DMS114 treated with DMSO at 0.1 percent for 48 hours (cell line): ENCODE results near the gene RBL2.

Experiments
- DNase-seq: peaks from one replicate; lab custom pipeline; 2025; ENCODE audit not compliant: unreplicated experiment; lab: John Stamatoyannopoulos, UW

The RBL2 gene

DNA sequence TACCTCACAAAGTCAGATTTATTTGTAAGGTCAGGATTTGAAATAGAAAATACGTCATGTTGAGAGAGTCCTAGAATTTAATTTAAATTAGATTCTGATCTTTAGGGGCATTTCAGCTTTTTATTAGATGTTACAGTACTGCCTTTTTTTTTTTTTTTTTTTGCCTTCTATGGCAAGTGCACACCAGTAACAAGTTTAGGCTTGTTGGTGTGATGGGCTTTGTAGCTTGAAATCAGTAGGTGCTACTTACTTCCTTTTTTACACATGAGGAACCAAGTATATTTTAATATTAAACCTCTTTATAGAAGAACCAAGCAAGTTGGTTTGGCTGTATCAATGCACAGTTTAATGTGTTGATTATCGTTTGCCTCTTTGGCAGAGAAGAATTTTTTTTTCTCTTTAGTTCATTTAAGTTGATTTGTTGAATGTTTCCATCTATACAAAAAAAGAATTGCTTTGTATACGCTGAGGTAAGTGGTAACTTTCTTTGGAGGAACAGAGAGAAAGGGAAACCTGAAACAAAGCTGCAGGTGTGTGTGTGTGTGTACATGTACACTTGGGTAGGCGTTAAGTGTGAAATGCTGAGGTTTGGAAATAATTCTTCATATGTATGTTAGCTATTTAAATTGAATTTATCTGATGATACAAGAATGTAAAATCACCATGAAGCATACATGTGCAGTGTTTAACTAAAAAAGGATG, 15.7 kb downstream of the RBL2 start:
- no peak for DNase-seq

DNA sequence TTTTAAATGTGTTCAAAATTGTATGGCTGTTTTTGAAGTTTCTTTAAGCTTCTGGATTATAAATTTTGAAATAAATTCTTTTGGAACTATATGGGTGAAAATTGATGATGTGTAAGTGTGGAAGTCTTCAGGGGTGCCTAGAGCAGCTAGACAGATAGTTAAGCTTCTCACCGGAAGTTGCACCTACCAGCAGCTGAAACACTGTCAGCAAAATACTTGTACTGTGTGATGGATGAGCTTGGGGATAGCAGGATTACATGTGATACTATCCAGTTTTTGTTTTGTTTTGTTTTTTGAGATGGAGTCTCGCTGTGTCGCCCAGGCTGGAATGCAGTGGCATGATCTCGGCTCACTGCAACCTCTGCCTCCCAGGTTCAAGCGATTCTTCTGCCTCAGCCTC, 19.7 kb downstream of the RBL2 start:
- no peak for DNase-seq

DNA sequence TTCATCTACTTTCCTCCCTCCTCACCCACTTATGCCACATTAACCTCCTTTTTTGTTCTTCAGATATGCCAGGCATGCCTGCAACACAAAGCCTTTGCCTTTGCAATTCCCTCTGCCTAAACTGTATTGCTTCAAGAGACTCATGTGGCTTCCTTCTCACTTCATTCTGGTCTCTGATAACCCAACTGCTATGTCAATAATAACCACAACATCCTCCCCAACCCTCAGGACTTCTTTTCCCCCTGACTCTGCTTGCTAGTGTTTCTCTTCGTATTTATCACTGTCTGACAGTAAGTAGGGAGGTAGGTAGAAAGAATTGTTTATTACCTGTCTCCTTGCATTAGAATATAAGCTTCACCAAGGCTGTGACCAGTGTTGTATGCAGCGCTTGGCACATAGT, 22.4 kb downstream of the RBL2 start:
- no peak for DNase-seq

DNA sequence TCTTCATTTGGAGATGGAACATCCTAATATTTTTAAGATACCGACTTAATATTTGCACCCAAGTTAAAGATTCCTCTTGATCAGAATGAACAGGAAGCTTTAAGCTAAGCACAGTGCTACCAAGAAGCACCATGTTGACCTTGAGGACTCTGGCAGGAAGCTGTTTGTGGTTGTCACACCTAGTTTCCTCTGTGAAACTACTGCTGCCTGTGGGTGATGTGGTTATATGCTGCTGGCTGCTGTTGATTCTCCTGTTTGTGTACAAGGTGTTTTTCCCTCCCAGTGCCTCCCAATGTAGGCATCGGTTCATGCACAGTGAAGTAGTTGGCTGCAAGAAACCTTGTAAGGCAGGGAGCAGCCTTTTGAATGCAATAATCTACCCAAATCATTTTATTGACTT, 23.4 kb downstream of the RBL2 start:
- no peak for DNase-seq

DNA sequence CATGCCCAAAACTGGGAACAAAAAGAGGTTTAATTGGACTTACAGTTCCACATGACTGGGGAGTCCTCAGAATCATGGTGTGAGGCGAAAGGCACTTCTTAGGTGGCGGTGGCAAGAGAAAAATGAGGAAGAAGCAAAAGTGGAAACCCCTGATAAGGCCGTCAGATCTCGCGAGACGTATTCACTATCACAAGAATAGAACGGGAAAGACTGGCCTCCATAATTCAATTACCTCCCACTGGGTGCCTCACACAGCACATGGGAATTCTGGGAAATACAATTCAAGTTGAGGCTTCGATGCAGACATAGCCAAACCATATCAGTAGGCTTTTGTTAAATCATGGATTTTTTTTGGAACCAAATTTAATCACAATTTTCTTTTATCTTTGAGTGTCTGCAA, 24.4 kb downstream of the RBL2 start:
- DNase-seq, result no peak

DNA sequence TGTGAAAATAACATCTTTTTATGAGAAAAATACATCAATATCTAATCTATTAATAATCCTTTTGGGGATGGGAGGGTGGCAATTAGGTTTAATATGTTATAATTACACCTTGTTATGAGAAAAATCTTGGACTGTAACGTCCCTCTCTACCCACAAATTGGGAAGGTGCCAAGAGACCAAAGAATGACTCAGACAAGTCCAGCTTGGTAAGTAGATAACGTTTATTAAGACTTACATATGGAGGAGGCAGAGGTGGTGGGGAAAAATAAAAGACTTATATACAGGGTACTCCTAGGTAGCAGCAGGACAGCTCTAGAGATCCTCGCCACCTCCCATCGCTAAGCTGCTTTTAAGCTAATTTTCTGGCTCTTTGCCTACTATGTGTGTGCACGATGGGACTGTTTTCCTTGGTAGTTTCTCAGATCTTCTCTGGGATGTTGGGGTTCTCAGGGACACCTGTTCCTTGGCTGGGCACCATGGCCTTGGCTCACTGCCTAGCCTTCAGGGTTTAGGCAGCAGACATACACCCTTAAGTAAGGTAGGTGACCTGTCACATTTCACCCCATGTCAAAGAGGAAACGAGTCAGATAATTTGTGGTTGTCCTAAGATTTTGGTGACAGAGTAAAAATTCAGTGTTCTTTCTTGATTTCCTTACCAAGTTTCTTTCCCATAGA, 31.5 kb downstream of the RBL2 start:
- DNase-seq, result no peak

DNA sequence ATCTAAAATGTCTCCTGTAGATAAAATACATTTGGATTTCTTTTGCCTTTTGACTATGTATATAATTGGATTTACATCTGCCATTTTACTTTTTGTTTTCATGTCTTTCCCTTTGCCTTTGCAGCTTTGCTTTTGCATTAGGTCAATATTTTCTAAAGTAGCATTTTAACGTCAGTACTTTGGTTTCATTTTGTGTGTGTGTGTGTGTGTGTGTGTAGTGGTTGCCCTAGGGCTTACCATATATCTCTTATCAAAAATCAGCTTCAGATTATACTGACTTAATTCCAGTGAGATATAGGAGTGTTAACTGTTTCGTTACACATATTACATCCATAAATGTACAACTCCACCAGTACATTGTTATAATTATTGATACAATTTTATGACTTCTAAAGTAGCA, 42.6 kb downstream of the RBL2 start:
- DNase-seq, result no peak

DNA sequence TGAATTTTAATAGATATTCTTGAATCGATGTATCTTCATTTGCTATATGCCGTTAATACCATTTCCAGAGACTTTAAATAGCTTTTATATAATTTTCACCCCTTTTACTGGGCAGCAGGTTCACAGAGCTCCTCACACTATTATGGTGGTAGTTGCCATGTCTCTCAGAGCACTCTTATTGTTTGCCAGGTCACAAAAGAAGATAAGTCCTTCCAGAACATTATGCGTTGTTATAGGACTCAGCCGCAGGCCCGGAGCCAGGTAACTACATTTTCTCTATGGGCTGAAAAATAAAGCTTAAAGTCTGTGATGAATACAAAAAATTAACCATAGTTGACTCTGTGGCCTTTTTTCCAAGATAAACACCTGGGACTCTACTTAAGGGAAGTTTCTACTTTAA, 44.7 kb downstream of the RBL2 start:
- DNase-seq, result no peak

DNA sequence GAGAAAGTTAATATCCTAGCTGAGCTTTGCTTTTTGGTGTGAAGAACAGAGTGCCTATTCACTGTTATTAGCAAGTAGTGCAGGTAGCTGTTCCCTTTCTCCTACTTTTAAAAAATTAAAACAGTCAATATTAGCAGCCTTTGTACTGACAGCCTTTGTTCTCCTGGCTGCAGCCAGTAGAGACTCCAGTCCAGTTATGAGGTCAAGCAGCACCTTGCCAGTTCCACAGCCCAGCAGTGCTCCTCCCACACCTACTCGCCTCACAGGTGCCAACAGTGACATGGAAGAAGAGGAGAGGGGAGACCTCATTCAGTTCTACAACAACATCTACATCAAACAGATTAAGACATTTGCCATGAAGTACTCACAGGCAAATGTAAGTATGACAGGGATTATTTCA, 46.1 kb downstream of the RBL2 start:
- DNase-seq, result no peak

DNA sequence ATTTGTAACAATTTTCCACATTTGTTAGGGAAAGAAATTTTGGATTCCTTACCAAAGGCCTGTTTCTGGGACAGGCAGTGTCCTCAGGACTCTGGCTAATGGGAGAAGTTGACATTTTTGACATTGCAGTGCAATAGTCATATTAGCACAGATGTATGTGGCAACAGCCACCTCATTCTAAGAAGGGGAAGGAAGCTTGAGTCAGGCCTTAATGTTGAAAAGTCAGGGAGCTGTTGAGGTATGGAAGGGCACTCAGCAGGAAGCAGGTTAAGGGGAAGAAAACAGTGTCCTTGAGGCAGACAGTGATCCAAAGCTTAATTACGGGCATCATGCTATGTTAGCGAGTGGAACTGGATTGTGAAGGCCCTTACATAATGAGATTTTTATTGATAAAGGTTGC, 47.9 kb downstream of the RBL2 start:
- DNase-seq, result no peak

DNA sequence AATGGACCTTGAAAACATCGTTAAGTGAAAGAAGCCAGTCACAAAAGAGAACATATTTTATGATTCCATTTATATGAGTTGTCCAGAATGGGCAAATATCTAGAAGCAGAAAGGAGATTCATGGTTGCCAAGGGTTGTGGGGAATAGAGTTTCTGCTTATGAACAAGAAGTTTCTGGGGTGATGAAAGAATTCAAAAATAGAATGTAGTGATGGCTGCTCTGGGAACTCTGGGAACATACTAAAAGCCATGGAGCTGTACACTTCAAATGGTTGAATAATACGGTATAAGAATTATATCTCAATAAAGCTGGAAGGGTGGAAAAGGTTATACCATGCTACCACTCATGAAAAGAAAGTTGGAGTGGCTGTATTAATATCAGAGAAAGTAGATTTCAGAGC, 50.3 kb downstream of the RBL2 start:
- DNase-seq, result no peak

DNA sequence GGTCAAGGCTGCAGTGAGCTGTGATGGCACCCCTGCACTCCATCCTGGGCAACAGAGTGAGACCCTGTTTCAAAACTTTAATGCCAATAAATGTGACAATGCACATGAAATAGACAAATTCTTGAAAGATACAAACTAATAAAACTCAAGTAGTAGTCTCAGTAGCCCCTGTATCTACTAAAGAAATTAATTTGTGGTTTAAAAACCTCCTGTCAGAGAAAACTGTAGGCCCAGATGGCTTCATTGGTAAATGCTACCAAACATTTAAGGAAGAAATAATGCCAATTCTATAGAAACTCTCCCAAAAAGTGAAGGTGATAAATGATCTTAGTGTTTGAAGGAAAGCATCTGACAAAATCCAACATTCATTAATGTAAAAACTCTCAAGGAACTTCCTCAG, 52.0 kb downstream of the RBL2 start:
- DNase-seq, result no peak

DNA sequence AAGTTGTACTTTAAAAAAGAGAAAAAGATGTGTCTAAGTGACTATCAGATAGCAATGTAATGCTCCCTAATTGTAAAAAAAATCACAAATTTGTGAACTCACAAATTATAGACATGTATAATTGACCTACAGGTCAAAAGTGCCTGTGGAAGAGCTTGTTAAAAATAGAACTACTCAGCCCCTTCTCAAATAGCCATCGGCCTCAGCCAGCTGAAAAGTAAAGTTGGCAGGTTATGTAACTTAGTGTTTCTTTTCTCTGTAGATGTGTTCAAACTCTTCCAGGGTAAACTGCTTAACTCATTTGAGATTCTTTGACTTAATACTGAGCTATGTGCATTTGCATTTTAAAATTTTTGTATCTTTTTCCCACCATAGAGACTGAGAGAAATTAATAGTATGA, 55.5 kb downstream of the RBL2 start:
- DNase-seq, result no peak

DNA sequence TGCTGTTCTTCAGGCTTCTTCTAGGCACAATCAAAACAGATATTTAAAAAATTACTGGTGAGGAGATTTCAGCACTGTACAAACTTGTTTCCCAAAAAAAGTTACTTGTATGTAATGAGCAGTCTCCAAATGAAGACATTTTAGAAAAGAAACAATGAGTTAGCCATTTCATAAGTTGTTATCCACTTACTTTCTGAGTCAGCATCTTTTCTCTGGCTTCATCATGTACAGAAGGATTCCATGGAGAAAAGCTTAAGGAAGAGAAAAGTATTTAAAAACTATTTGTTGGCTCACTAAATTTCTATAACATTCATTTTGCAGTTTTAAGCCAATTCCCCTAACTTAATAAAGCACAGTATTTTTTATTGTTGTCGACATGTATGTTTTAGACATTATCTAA, 58.2 kb downstream of the RBL2 start:
- DNase-seq, result no peak

DNA sequence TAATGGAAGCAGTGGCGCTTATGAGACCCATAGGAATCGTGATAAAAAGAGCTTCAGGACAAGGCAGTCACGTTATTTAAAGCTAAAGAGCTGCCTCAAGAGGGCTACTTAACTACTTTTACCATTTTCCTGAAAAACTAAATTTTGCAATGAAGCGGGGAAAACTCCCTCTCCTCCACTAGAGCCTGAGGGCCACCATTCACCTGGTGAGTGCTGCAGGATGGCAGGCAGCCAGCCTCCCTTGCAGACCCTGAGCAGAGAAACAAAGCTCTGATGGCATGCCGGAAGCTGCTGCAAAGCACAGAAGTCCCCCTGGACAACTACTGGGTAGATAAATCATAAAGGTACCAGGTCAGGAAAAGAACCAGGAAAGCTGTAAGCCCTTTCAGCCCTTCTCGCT, 60.4 kb downstream of the RBL2 start:
- DNase-seq, result no peak

DNA sequence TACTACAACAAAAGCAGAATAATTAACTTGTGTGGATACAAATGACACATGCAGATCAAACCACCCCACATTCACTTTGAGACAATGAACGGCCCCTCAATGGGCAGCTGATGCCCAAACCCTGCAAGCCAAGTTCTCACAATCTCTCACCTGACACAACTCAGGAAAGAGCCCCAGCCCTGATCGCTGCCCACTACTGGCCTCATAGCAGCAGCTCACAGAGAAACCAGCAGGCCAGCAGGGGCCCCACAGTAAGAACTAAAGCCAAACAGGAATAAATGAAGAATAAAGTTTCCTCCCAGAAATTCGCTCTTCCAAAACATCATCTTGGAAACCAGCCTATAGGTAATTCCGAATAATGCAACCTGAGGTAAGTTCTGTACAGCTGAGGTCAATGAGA, 61.1 kb downstream of the RBL2 start:
- DNase-seq, result no peak

DNA sequence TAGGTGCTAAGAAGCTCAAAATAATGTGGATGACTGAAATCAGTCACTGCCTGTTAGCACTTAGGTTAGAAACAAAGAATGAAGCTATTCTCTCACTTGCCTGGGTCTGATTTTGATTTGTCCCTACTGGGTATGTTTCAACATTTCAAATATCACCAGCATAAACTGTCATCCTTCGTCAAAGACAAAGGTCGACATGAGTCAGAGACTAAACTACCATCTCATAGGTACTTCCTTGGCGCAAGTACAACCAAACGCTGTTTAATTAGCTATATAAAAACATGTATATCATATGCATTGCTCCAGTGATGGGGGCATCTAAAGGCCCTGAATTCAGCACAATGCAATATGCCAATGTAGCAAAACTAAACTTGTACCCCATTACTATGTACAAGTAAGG, 64.7 kb downstream of the RBL2 start:
- no peak for DNase-seq

DNA sequence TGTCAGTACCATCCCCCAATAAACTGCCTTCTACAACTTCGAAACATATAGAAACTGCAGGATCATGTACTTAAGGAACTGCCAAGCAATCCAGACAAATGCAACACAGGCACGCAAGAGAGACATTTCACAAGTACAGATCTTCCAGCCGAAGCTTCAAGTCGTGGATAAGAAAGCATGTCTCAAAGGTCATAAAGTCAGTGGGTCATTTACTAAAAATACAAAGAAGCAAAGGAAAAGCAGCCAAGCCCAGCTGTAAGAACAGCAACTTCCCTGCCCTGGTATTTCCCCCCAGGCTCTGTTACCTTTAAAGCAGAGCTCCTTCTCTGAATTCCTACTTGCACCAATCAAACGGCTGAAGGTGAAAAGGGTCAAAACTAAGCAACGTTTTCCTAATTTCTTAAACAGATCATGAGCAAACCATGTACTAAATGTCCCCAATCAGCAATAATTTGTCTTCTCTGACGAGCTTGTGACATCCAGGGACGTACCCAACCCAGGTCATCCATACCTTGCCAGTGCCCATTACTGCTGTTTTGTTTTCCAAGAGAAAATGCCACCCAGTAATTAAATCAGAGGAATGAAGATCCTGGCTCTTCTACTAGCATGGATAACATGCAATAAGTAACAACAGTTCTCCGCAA, 67.1 kb downstream of the RBL2 start:
- DNase-seq, result no peak

DNA sequence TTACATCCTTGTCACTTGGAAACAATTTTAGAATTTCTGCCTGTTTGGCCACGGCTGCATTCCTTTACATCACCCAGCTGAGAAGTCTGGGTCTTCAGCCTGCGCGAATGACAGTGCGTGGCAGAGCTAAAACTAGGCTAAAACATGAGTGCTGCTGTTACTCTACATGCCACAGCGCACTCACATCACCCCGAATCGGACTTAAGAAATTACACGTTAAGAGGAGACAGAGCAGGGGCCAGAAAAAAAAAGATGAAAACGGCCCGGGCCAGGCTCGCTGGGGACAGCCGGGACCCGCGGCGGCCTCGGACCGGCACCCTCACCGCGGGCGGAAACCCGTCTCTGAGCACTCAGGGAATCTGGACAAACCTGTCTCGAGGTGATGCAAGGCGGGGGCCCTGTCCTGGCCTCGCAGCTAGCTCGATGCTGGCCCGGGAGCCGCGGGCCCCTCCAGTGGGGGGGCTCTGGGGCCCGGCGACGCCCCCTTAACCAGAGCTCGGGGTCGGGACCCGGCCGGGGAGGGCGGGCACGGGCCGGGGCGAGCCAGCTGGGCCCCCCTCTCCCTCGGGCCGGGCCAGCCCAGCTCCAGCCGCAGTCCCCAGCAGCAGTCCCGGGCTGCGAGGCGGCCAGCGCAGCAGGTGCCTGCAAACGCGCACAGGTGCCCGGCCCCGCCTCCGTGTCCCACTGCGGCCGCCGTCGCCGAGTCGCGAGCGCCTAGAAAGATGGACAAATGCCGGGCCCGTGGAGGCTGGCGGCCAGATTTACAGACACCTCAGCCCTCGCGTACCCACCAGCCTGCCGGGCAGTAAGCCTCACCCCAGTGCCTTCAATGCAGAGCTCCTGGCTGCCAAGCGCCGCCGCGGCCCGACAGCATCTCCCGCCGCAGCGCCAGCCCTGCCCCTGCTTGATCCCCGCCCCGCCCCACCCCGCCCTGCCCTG, 68.3 kb downstream of the RBL2 start, which contains the start of gene AKTIP:
TSS of gene AKTIP (minus strand) at position 879 of the 939 bp plus-strand sequence. CDS start 2,950 bp downstream, outside the sequence.
- no peak for DNase-seq

DNA sequence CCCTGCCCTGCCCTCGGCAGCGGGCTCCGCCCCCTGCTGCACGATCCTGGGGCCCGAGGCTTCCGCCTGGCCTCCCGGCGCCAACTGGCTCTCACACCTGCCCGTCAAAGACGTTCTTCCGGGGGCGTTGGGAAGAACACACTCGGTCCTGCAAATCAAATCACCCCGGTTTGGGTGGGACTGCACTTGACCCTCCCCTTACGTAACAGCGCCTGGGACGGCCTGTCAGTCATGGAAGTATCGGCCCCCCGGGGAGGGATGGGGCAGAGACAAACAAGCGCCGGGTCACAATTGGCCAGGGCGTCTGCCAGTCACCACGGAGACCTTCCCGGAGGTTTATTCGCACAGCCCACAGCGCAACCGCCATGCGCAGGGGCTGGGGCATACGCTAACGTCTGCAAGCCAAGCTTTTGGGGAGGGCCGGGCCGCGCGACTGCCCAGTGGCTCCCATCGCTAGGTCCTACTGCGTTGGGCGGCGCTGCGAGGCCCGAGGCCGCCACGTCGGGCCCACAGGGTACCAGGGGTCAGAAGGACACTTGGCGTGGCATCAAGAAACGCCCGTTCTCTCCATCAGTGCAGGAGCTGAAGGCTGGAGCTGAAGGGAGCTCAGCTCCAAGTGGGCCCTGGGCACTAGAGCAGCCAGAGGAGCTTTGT, 69.1 kb downstream of the RBL2 start:
- peak; percentile 99 for DNase-seq
